PC-9 (cell line): ENCODE data around the gene TMEM244.

Experiments used
- EZH2 ChIP-seq: fragments of 200-600 bp; sonication (generic); IDR thresholded peaks from 2 replicates; pipeline ENCODE4 v1.8.0; 2017; ENCODE audit warnings: antibody characterized with exemption, low read depth
- TF ChIP-seq, protein P1 (sequence below): fragments of 200-600 bp; sonication (generic); conservative IDR thresholded peaks from 2 replicates; pipeline ENCODE4 v1.6.1; 2017; ENCODE audit warnings: mixed run types, antibody characterized with exemption, mild to moderate bottlenecking, moderate library complexity

DNA sequence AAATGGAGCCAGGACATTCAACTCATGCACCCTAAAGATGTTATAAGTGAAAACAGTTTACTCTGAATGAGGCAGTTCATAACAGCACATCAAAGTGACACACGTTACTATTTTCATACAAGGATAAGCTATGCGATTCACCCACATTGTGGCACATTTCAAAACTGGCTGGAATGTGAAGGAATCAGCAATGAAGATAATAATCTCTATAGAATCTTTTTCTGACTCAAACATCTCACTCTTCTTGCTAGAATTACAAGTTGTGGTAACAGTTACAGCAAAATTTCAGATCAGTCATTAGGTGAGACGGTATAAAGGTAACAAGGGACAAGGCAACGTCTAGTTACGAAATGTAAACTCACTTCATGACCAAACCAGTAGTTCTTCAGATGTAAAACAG, 17.5 kb downstream of the TMEM244 start:
- TF ChIP-seq, protein P1, sequence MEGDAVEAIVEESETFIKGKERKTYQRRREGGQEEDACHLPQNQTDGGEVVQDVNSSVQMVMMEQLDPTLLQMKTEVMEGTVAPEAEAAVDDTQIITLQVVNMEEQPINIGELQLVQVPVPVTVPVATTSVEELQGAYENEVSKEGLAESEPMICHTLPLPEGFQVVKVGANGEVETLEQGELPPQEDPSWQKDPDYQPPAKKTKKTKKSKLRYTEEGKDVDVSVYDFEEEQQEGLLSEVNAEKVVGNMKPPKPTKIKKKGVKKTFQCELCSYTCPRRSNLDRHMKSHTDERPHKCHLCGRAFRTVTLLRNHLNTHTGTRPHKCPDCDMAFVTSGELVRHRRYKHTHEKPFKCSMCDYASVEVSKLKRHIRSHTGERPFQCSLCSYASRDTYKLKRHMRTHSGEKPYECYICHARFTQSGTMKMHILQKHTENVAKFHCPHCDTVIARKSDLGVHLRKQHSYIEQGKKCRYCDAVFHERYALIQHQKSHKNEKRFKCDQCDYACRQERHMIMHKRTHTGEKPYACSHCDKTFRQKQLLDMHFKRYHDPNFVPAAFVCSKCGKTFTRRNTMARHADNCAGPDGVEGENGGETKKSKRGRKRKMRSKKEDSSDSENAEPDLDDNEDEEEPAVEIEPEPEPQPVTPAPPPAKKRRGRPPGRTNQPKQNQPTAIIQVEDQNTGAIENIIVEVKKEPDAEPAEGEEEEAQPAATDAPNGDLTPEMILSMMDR: no peak
- TF ChIP-seq EZH2: no peak
